PC-3 (cell line): ENCODE measurements around the gene FAM229B. TPM values are rescaled to one million over a fixed set of nuclear protein-coding genes. Genes with fewer than 3 reads are reported as not detected.
"Not testable (repeated sequence)": the region's sequence is repeated elsewhere in the genome, so short reads cannot be mapped to it uniquely, and the experiment has no call there.

Source experiments
- ATAC-seq: fragments of 200-7000 bp; cut with Tn5 transposase; 2 replicates; pipeline ENCODE4 v1.9.1; 2020; ENCODE audit warnings: mild to moderate bottlenecking, moderate library complexity
- BruUV-seq: library from RNA; stranded (reverse); fragments of 400-500 nt; replicated peaks from 2 replicates; lab custom pipeline; 2021; lab: Mats Ljungman, UMichigan
- CTCF ChIA-PET: fragments of 300-600 bp; sonication (Branson Sonifier 250); formaldehyde crosslinking; loops from one replicate; lab custom pipeline; 2022; ENCODE audit warnings: antibody characterized with exemption; lab: Charles Lee
- POLR2A ChIA-PET: fragments of 300-600 bp; sonication (Branson Sonifier 250); formaldehyde crosslinking; loops from one replicate; lab custom pipeline; 2022; ENCODE audit warnings: antibody characterized with exemption; ENCODE audit not compliant: unreplicated experiment; lab: Charles Lee
- DNase-seq: peaks from one replicate; pipeline ENCODE4 v3.0.0-alpha.2; 2015
- H2AFZ ChIP-seq: fragments of 300-600 bp; sonication (generic); 2 replicates; pipeline ENCODE4 v1.6.0; 2016; ENCODE audit warnings: antibody characterized with exemption, low read length
- H3F3A ChIP-seq: fragments of 300-600 bp; sonication (generic); one replicate; pipeline ENCODE4 v1.6.0; 2017; ENCODE audit warnings: antibody characterized with exemption, low read length, control low read depth, mild to moderate bottlenecking; ENCODE audit not compliant: unreplicated experiment
- H3K27ac ChIP-seq: fragments of 300-600 bp; sonication (generic); 2 replicates; pipeline ENCODE4 v1.5.1; 2016; ENCODE audit warnings: mild to moderate bottlenecking, low read length
- H3K27me3 ChIP-seq: fragments of 300-600 bp; sonication (generic); 2 replicates; pipeline ENCODE4 v1.6.1; 2016; ENCODE audit warnings: low read length, mixed read lengths
- H3K36me3 ChIP-seq: fragments of 300-600 bp; sonication (generic); 2 replicates; pipeline ENCODE4 v1.6.1; 2016; ENCODE audit warnings: low read depth, mixed run types, low read length, mixed read lengths
- H3K4me1 ChIP-seq: fragments of 300-600 bp; sonication (generic); 2 replicates; pipeline ENCODE4 v1.5.1; 2016; ENCODE audit warnings: low read length; ENCODE audit not compliant: insufficient read depth
- H3K4me2 ChIP-seq: fragments of 300-600 bp; sonication (generic); 2 replicates; pipeline ENCODE4 v1.6.0; 2016; ENCODE audit warnings: low read length
- H3K4me3 ChIP-seq: fragments of 300-600 bp; sonication (generic); 2 replicates; pipeline ENCODE4 v1.5.1; 2016; ENCODE audit warnings: mild to moderate bottlenecking, low read length, mixed read lengths
- H3K79me2 ChIP-seq: fragments of 300-600 bp; sonication (generic); 2 replicates; pipeline ENCODE4 v1.6.1; 2017; ENCODE audit warnings: low read length, mixed read lengths
- H3K9ac ChIP-seq: fragments of 300-600 bp; sonication (generic); 2 replicates; pipeline ENCODE4 v1.6.0; 2016; ENCODE audit warnings: mild to moderate bottlenecking, low read length
- H3K9me2 ChIP-seq: fragments of 300-600 bp; sonication (generic); replicated peaks from 2 replicates; pipeline ENCODE4 v1.6.1; 2016; ENCODE audit warnings: mixed run types, low read length, mixed read lengths
- H3K9me3 ChIP-seq: fragments of 300-600 bp; sonication (generic); 2 replicates; pipeline ENCODE4 v1.6.1; 2016; ENCODE audit warnings: low read length, mixed read lengths
- H4K20me1 ChIP-seq: fragments of 300-600 bp; sonication (generic); 2 replicates; pipeline ENCODE4 v1.6.1; 2016; ENCODE audit warnings: low read length, mixed read lengths
- CTCF ChIP-seq: fragments of 300-600 bp; sonication (generic); conservative IDR thresholded peaks from 2 replicates; pipeline ENCODE4 v1.5.1; 2017; ENCODE audit warnings: antibody characterized with exemption, low read depth, mild to moderate bottlenecking, low read length
- EZH2 ChIP-seq: fragments of 300-600 bp; sonication (generic); IDR thresholded peaks from one replicate; pipeline ENCODE4 v1.6.1; 2017; ENCODE audit warnings: antibody characterized with exemption, mild to moderate bottlenecking, low read length; ENCODE audit not compliant: unreplicated experiment
- EZH2phosphoT487 ChIP-seq: fragments of 300-600 bp; sonication (generic); IDR thresholded peaks from 2 replicates; pipeline ENCODE4 v1.6.1; 2018; ENCODE audit warnings: mild to moderate bottlenecking, antibody characterized with exemption, low read length, borderline replicate concordance
- intact Hi-C: fragments of 100-400 bp; cut with micrococcal nuclease; formaldehyde crosslinking; loops from 2 replicates; pipeline ENCODE4 v1.9.0; 2023
- total RNA-seq: library from RNA; depleted of rRNA; stranded (reverse); fragments of >200 nt; gene quantifications from 2 replicates; pipeline ENCODE4 v1.2.3, GENCODE V29; 2014

Gene FAM229B
- total RNA-seq, 1 experiment from 2014 or later, result 6.7 TPM

GRCh38 chr6:112049996-112050395 lies 37.4 kb upstream of the FAM229B start:
- Histone ChIP-seq H3K4me2 (no peak overlapping the region), H3K9me2 (no peaks in the 10 kb centered on the region), H3K4me1 (no peaks in the 10 kb centered on the region), H3K9ac (no peak overlapping the region), H4K20me1 (no peaks in the 10 kb centered on the region), H2AFZ (no peak overlapping the region), H3K4me3 (no peak overlapping the region), H3K79me2 (no peaks in the 10 kb centered on the region), H3K9me3 (no peaks in the 10 kb centered on the region), H3K27me3 (no peaks in the 10 kb centered on the region), H3K36me3 (no peaks in the 10 kb centered on the region), H3F3A (no peaks in the 10 kb centered on the region), H3K27ac (no peak overlapping the region)
- no peak for TF ChIP-seq EZH2
- no peak for TF ChIP-seq CTCF
- TF ChIP-seq EZH2phosphoT487, result no peak
- POLR2A ChIA-PET, result no interaction called here
- no TSS peak for BruUV-seq
- CTCF ChIA-PET, result no interaction called here
- intact Hi-C loops, result loop anchor here (10.0 kb wide), 1 partner anchor 565 kb away; the partner anchor contains the start of gene REV3L
- no peak for DNase-seq
- ATAC-seq, result no peak

GRCh38 chr6:112050429-112050828 lies 37.0 kb upstream of the FAM229B start:
- no TSS peak for BruUV-seq
- Histone ChIP-seq H3K9me2 (no peaks in the 10 kb centered on the region), H3K36me3 (no peaks in the 10 kb centered on the region), H2AFZ (no peak overlapping the region), H4K20me1 (no peaks in the 10 kb centered on the region), H3K27ac (no peak overlapping the region), H3K4me3 (no peak overlapping the region), H3K9me3 (no peaks in the 10 kb centered on the region), H3K9ac (no peak overlapping the region), H3F3A (no peaks in the 10 kb centered on the region), H3K27me3 (no peaks in the 10 kb centered on the region), H3K4me1 (no peaks in the 10 kb centered on the region), H3K4me2 (no peak overlapping the region), H3K79me2 (no peaks in the 10 kb centered on the region)
- intact Hi-C loops, result no loop called here
- TF ChIP-seq EZH2 (no peak), EZH2phosphoT487 (no peak), CTCF (no peak)
- ChIA-PET POLR2A (no interaction called here), CTCF (no interaction called here)
- ATAC-seq, result no peak
- DNase-seq, result no peak

- DNase-seq, H3K4me2 ChIP-seq, H4K20me1 ChIP-seq, H3K9me3 ChIP-seq, BruUV-seq, H3K36me3 ChIP-seq, H3K9me2 ChIP-seq, H2AFZ ChIP-seq, H3F3A ChIP-seq, H3K4me1 ChIP-seq, CTCF ChIA-PET, intact Hi-C loops, H3K27ac ChIP-seq, H3K4me3 ChIP-seq, POLR2A ChIA-PET, ATAC-seq, H3K79me2 ChIP-seq, H3K9ac ChIP-seq, H3K27me3 ChIP-seq: not testable (repeated sequence)
Measured at GRCh38 chr6:112051251-112051740, 36.1 kb upstream of the FAM229B start.
